GM19023 (cell line): ENCODE data around the gene SCN4B.

Experiments used
- ATAC-seq: cut with Tn5 transposase; IDR thresholded peaks from one replicate; pipeline ENCODE4 v1.9.1; 2021; ENCODE audit warnings: mild to moderate bottlenecking, moderate library complexity; ENCODE audit not compliant: unreplicated experiment

SCN4B gene

GRCh38 chr11:118175031-118175992 is 22.7 kb upstream of the SCN4B start:
- ATAC-seq: no peak

- no peak for ATAC-seq
Measured at GRCh38 chr11:118174006-118174567, 21.5 kb upstream of the SCN4B start.

DNA sequence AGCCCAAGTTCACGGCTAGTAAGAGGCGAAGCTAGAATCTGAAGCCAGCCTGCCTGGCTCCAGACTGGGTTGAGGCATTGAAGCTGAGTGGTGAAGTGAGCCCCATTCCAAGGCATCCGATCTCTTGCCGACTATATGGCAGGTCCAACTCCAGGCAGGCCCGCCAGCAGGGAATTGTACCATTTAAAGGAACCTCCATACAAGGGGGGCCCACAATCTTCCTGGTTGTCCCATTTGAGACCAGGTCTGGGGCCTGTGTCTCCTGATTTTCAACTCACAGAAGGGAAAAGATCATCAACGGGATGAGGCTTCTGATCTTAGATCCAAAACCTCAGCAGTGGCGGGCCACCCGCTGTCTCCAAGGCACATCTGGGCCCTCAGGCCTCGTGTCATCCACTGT is 19.7 kb upstream of the SCN4B start:
- ATAC-seq: no peak

DNA sequence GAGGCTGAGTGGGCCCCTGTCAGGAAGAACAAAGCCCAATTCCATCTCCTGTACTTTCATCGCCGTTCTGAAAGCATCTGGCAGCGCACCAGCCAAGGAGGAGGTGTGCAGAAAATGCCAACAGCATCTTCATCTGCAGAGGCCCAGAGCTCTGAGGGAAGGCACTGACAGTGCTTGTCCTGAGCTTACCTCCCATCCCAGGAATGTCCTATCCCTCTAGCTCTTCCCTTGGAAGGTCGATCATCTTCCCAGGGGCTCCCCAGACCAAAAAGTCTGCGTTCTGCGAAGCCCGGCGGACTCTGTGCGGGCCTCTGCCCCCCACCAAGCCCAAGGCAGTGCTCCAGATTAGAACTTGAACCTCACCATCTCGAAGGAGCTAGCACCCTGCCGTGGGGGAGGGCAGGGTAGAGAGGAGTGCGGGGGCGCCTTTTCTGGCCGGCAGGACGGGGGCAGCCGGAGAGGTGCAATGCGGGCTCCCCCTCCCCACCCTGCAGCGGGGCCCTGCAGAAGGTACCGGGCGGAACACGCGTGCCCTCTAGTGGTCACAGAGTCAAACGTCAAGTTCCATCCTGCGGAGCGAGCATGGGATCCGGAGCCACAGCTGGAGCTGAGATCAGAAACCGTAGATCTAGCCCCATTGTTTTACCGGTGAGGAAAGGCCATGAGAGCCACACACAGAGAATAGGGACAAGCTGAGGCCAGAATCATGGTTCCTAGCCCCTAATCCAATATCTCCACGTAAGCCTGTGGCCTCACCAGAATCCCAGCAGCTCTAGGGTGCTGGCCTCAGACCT is 18.8 kb upstream of the SCN4B start:
- no peak for ATAC-seq

GRCh38 chr11:118170882-118171268 is 18.3 kb upstream of the SCN4B start:
- ATAC-seq: no peak

GRCh38 chr11:118170231-118170630 is 17.6 kb upstream of the SCN4B start:
- ATAC-seq: no peak

DNA sequence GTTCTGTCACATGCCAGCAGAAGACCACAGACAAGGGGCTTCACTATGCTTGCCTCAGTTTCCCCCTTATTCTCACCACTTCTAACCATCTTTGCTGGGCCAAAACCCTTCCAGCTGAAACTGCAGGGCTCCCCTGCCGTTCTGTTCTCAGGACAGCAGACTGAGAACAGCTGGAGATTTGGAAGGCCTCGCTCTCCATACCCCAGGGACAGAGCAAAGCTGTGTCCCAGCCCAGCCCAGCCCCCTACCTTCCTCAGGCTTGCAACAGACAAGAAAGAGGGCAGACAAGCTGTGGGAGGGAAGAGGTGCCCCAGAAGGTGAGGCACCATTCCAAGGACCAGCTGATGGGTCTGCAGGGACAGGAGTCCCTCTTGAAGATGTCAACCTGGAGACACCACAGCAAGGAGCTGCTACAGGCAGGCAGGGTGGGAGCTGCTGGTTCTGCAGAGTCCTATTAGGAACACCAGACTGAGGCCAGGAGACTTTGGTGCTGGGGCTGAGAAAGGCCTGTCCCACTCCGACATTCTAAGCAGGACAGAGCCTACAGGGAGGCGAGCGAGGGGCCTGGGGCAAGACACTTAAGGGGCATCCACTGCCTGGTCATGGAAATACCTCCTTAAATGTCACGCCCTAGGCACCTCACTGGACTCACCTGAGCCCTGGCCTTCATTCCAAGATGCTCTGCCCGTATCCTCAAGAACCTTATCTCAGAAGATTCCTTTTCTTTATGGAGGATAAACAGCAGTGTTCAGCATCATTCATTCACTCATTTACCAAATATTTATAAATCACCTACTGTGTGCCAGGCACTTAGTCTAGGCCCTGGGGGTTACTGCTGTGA is 16.9 kb upstream of the SCN4B start:
- ATAC-seq: no peak

DNA sequence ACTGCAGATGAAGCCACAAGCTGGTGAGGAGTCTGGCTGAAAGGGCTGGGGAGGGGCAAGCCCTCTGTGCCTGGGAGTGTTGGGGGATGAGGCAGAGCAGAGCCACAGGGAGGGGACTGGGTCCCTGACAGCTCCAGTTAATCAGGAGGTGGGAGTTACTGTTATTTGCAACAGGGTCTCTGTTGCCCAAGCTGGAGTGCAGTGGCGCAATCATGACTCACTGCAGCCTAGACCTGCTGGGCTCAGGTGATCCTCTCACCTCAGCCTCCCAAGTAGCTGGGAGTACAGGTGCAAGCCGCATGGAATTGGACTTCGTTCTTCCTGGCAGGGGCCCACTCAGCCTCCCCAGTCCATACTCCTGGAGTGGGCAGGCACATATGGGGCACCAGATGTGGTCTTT is 16.1 kb upstream of the SCN4B start:
- ATAC-seq: no peak

- no peak for ATAC-seq
Measured at GRCh38 chr11:118168316-118168715, 15.7 kb upstream of the SCN4B start.

DNA sequence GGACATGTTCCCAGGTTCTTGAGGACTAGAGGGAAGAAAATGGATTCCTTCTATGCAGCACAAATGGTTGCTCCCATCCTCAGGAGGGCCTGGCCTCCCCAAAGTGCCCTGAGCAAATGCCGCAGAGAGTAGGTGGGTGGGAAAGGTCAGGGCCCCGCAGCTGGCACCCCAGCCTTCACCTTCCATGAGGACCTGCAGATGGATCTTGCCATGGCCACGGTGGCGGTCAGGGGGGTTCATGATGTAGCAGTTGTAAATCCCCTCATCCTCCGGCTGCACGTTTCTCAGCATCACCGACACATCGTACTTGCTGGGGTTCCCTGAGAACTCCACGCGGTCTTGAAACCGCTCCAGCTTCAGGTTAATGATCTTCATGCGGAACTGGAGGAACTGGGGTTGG is 15.3 kb upstream of the SCN4B start:
- no peak for ATAC-seq

DNA sequence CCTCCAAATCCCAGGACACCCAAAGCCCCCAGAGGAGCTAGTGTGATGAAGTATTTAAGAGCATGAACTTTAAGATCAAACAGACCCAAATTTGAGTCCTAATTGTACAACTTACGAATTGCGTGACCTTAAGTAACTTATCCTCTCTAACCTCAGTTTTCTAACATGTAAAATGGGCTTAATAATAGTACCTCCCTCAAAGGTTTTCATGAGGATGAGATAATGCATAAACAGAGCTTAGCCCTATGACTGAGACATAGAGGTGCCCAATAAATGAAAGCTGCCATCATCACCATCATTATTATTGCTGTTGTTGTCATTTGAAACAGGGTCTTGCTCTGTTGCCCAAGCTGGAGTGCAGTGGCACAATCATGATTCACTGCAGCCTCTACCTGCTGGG is 14.6 kb upstream of the SCN4B start:
- no peak for ATAC-seq

DNA sequence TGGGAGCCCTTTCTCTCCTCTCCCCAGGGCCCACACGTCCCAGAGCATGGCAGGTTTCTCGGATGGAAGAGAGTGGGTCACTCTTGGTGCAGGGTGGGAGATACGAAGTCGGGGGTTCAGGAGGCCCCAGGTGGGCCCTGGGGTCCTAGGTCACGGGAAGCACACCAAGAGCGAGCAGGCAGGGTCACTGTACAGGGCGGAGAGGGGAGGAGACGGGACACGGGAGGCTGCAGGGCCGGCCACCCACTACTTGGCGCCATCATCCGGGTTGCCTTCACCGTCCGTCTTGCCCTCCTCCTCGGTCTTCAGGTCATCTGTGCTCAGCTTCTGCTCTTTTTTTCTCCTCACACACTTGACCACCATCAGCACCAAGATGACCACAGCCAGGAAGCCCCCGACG is 14.0 kb upstream of the SCN4B start:
- no peak for ATAC-seq

DNA sequence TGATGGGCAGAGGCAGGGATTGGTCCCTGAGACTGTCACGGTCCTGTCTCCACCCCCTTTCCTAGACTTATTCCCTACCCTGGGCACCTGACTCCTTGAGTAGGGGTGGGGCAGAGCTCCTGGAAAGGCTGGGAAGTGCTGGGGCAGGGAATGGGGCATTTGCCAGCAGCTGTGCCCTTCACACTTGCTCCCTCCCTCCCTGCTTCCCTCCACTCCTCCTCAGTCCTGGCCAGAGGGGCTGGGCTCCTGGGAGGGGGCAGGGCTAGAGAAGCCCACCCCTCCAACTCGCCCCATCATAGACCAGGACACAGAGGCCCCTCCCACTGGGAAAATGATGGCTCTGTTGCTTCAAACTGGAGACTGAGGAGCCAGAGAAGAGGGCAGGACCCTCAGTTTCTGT is 12.3 kb upstream of the SCN4B start:
- no peak for ATAC-seq

- no peak for ATAC-seq
Measured at GRCh38 chr11:118163494-118163893, 10.9 kb upstream of the SCN4B start.

GRCh38 chr11:118162846-118163245 is 10.2 kb upstream of the SCN4B start:
- no peak for ATAC-seq

DNA sequence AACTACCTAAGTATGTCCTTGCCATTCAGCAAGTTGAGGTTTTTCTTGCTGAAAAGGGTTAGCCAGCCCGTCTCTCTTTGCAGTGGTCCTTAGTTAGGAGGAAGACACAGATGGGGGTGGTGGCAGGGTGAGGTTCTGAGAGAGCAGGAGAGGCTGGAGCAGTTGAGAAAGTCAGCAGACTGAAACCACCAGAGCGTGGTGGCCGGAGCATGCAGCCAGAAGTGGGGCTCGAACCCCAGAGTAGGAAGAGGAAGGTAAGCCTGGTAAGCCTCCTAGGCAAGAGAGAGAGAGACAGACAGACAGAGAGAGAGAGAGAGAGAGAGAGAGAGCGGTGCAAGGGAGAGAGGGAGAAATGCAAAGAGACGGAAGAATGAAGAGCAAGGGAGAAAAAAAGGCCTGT is 9.2 kb upstream of the SCN4B start:
- ATAC-seq: no peak

DNA sequence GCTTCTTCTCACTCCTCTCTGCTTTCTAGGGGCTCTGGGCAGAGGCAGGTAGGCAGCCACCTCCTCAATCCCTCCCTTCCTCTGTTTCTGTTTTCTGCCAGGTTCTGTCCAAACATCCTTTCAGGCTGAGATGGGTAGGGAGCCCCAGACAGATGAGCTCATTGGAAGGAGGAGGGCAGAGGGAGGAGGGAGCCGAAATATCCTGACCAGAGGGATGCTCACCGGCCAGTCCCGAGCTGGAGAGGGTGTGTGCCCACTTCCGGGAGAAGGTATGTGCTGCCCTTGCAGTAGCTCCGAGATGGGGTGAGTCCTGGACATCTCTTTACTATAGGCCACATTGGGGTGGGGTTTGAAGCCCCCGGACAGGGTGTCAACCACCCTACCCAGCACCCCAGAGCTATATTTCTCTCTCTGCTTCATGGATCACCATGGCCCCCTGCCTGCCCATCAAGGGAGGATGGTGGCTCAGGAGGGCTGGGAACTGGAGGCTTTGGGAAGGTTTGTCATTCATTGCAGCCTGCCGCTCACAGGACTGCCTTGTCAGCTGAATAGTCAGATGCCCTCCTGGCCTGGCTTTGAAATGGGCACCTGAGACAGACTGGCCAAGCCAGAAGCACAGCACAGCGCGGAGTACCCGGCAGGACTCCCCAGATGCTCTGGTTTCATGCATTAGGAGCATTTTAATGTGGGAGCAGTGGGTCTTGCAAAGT is 4.7 kb upstream of the SCN4B start:
- ATAC-seq: no peak

GRCh38 chr11:118156531-118157185 is 4.0 kb upstream of the SCN4B start:
- ATAC-seq: no peak

DNA sequence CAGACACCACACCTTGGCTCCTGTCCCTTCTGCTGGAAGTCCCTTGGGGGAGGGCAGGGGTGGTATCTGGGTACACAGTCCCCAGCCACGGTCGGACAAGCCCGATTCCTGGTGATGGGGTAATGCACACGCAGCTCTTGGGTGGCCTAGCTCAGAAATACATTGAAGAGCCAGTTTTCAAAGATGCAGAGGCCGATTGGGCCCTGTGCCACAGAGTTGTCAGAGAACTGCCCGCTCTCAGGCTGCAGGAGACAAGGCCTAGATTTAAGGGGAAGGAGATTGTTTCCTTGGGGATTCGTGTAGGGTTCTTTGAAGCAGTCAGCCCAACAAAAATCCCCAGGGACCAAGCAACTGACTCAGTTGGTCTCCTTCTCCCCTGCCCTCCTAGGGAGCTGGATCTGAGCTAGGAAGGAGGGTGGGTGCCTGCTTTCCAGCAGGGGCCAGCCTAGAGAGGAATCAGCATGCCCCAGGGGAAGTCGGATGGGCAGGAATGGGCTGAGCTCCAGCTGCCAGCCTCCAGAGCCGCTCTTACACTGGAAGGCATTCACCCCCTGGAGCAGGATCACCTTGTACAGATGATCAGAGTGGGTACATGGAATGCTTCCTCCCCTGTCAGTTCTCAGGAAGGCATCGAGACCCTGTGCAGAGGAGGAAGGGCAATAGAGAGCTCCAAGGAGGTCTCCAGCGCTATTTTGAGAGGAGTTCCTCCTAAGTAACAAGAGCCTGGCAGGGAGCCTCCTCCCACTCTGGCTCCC is 3.3 kb upstream of the SCN4B start:
- ATAC-seq: no peak
